ENCODE results near the gene RPL22.
A peak's percentile ranks its signal among the peaks of the same experiment; 100 is the strongest.

The RPL22 gene

DNA sequence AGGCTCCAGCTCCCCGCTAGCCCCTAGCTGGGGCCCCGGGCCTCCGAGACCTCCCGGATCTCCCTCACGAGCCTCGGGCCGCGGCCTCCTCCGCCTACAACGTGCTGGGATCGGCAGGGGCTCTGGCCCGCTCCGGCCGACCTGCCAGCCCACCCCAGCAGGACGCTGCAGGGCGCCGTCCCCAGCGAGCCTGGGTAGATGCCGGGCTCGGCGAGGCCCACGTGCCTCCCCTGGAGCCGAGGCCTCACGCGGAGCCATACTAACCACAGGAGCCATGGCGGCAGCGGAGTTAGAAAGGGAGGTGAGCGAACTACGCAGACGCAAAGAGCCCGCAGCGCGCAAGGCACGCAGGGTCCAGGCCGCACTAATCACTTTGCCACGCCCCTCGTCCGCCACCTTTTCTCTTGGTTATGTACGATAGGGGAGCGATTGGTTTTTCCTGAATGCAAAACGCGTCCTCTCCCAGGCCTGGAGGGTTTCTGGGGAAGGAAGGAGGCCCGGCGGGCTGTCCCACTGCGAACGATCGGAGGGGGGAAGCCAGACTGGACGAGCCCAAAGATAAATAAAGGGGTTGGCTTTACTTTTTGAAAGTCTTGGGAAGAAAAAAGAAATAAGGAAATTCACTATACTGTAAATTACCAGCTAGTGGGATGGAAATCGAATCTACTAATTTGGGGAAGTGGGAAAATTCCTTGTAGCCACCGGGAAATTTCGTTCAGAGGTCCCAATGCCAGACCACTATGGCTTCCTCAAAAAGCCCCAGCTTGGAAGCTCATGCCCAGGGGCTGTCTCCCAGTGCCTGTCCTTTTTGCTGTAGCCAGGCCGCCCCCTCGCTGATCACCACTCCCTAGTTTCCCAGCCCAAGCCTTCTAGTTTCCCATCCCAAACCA is at the start of gene RPL22:
Gene RPL22 (minus strand): TSS at position 298 of the 890 bp plus-strand sequence. CDS start 22 bp downstream, at position 276.
- DNase-seq (ENCODE audit: low read depth in 2 of 2) = peak; percentile 97

DNA sequence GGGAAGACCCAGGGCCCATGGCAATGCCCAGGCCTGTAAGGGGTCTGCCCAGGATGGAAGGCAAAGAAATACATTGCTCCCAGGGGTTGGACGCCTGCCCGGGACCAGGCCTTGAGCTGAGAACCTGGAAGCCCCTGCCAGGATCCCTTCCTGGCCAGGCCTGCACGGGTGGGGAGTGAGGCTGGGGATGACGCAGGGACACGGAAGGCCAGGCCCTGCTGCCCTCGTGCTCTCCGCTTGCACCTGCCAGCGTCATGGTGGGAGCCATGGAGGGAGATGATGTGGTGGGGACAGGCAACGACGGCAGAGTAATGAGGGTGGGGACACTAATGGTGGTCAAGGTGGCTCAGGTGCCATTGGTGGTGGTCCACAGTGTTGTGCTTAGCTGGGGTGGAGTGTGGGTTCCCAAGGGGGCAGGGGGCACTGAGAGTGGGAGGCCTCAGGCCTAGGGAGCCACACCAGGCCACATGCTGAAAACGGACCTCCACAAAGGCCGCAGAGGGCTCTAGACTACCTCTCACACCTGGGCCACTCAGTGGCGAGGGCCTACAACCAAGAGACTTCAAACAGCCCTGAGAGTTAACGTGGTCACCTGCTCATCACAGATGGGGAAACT is 48.9 kb upstream of the RPL22 start:
- DNase-seq (ENCODE audit: low read depth in 2 of 2) = no peak

DNA sequence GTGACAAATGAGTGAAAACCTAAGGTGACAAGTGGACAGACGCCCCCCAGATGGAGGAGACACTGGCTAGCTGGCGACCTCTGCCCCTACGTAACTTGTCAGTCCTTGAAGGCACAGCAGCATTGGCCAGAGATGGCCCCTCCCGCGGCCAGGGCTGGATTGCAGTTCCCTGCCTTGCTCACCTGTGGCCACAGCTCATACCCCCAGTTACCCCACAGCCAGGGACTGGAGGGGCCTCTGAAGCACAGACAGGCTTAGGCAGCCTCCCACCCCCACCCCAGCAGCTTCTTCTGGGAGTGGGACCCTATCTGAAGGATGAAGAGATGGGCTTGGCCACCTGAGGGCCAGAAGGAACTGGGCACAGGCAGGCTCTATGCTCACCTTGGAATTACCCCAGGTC is 48.3 kb upstream of the RPL22 start:
- no peak for DNase-seq (ENCODE audit: low read depth in 2 of 2)

DNA sequence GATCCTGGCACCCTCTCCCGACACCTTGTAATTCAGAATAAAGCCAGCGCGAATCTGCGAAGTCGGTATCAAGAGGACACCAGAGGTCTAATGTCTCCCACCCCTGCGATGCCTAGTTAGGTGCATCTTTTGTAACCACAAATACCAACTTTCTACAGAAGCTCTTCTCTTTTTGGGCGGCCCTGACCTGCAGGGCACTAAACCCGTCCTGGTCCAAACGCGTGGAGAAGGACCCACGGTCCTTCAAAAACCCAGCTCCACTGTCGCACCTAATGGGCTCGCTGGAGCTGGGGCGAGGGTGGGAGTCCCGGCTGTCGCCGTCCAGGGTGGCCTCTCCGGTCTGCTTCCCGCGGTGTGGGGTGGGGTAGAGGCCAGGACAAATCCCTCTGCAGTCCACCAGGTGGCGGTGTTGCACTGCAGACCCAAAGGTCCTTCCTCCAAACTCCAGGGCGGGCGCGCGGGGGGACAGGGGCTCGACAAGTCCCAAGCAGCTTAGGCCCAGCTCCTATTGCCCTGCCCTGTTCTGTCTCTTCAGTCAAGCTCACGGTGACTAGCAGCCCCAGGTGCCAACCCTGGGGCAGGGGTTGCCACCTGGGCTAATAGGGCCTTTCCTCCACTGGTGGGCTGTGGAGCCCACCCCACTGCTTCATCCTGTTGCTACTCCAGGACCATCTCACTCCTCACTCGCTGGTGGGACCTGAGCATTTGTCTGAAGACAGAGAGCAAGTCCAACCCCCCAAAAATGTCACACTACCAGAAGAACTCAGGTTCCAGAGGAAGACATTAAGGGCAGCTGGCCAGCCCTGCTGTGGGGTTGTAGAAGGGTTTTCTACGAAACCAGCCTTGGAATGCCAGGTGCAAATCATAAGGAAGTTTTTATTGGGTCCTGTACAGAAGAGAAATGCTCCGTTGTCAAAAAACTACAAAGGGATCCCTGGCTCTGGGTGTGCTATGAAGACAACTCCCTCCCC is 47.4 kb upstream of the RPL22 start:
- DNase-seq (ENCODE audit: low read depth in 2 of 2) = peak; percentile 60 to 62

DNA sequence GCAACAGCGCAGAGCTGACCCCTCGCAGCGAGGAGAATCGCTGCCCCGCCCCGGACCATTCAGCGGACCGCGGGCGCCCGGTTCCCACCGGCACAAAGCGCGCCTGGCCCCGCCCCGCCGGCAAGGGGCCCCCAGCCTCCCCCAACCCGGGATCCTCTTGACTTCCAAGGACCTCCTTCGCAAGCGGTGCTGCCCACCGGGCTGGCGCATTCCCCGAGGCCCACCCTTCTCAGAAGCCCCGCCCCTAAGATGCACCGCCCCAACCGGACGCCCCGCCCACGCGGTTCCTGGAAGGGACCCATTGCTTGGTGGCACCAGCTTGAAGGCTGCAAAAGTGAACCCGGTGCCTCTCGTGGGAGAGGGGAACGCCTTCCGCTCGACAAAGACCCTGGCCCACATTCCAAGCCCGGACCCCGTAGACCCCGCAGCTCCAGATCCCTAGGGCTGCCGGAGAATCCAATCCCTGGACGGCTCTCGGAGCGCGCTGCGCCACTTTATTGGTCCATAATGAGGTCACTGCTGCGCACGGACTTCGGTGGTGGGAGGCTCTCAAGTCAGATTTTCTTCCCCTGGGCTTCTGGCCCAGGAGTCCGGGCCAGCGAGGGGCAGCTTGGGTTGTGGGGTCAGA is 46.6 kb upstream of the RPL22 start:
- peak; percentile 44 to 54 for DNase-seq (ENCODE audit: low read depth in 2 of 2)

DNA sequence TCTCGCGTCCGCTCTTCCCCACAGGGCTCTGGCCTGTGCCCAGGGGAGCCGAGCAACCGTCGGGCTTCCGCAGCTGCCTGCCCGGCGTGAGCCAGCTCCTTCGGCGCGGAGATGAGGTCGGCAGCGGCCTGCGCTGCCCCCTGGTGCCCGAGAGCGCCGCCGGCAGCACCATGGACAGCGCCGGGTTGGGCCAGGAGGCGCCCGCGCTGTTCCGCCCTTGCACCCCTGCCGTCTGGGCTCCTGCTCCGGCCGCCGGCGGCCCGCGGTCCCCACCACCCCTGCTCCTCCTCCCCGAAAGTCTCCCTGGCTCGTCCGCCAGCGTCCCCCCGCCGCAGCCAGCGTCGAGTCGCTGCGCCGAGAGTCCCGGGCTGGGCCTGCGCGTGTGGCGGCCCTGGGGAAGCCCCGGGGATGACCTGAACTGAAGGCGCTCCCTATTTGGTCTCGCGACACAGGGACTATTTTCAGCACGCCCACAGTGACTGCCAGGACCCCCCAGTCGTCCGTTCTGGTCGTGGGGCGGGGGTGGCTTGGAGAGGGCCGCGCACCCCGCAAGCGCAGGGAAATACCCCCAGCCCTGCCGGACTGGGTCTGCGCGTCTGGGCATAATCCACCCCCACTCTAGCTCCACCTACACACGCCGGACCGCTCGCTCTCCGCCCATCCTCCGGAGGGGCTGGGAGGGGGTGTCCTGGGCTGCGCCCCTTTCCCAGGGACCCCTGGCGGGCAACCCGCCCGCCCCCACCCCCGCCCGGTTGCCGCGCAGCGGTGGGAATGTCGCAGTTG is 45.9 kb upstream of the RPL22 start:
- DNase-seq (ENCODE audit: low read depth in 2 of 2) = peak; percentile 66 to 67

DNA sequence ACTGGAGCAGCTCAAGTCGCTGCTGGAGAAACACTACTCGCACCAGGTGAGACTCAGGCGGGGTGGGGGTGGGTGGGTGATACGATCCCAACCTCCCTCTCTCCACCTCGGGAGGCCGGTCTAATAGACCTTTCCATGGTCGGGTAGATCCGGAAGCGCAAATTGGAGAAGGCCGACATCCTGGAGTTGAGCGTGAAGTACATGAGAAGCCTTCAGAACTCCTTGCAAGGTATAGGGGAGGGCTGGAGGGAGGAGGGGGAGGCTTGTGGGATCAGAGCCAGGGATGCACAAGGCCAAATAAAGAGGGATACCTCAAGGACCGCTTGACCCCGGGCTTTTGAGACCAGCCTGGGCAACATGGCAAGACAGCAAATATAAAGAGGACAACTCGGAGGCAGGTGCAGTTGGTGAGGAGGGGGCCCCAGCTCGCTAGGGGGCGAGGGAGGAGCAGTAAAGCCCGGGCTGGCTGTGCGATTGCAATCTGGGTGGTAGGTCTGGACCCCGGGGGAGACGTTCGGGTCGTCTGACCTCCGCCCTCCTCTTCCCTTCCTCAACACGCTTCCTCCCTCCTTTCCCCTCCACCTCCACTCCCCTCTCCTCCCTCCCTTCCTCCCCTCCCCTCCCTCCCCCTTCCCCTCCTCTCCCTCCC is 45.1 kb upstream of the RPL22 start:
- DNase-seq (ENCODE audit: low read depth in 2 of 2) = no peak

DNA sequence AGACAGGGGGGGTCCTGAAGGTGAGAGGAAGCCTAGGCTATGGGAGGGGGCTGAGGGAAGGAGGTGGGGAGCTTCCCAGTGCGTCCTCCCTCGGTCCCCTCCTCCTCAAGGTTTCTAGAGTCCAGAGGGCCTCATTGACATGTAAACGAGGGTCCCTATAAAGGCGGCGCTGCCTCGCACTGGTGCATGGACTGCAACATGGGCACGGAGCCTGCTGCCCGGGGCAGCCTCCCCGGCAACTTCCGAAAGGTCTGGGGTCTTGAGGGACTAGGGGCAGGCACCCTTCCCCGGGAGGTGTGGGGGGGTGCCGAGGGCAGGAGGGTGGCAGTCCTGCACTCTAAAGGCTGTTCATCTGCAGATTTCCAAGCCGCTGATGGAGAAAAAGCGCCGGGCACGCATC is 44.6 kb upstream of the RPL22 start, which contains the start of gene HES3:
Gene HES3 (plus strand): TSS at position 187 of the 400 bp plus-strand sequence. CDS start 187 bp downstream, at position 374.
- no peak for DNase-seq (ENCODE audit: low read depth in 2 of 2)

DNA sequence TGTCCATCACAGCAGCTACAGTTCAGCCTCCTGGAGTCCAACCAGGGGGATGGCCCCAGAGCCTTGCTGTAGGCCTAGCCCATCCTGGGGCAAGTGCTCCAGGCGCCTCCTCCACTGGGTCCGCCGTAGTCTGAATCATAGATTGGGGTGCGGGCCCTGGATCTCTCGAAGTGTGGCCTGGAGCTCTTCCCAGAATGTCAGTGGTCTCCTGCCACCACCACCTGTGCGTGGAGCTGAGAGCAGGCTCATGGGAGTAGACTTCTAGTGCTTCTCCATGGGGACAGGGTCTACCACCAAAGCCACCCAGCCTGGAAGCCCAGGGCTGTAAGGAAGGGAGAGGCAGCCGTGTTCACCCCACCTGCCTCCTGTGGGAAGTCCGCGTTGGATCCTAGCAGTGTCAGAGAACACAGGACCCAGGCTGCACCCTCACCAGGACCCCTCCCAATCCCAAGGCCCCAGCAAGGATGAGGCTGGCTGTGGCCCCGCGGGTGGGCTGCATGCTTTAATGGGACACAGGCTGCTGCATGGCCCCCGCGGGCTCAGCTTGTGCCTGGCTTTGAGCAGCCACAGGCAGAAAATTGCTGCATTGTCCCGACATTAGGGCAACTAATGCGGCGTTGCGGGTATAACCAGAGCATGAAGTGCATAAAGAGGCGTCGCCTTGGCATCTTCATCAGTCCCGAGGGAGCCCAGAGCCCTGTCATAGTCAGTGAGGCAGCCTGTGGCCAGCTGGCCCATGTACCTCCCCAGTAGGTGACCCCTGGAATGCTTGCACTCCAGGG is 43.8 kb upstream of the RPL22 start:
- no peak for DNase-seq (ENCODE audit: low read depth in 2 of 2)

DNA sequence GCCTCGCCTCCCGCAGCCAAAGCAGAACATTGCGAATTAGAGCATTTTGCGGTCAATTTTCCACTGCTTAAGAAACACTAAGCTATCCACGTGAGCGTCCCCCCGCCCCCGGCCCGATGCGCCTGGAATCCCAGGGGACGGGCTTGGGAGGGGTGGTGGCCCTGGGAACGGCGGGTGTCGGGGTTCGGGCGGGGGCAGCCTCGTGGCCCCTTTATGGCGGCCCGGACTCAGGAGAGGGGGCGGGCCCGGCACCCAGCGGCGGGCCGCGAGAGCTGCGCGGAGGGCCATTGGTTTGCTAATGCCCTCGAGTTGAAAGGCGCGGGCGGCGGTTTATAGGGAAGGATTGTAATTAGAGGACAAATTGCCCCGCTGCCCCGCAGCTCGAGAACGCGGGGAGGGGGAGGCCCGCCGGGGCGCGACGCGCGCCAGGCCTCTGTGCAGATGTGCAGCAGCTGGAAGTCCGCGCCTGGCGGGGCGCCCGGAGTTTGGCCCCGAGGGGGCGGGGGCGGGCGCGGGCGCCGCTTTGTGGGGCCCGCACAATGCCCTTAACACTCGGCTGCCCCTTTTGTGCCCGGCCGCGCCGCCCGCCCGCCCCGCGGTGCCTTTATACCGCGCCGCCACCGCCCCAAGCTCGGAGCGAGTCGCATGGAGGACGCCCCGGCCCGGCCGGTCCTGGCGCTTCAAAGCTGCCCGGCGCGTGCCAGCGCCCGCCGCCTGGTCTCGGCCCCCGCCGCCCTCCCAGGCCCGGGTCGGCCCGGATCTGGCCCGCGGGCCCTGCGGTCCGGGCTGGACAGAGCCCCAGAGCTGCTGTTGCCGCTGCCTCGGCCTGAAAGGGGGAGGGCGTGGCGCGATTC is 42.7 kb upstream of the RPL22 start:
- no peak for DNase-seq (ENCODE audit: low read depth in 2 of 2)

DNA sequence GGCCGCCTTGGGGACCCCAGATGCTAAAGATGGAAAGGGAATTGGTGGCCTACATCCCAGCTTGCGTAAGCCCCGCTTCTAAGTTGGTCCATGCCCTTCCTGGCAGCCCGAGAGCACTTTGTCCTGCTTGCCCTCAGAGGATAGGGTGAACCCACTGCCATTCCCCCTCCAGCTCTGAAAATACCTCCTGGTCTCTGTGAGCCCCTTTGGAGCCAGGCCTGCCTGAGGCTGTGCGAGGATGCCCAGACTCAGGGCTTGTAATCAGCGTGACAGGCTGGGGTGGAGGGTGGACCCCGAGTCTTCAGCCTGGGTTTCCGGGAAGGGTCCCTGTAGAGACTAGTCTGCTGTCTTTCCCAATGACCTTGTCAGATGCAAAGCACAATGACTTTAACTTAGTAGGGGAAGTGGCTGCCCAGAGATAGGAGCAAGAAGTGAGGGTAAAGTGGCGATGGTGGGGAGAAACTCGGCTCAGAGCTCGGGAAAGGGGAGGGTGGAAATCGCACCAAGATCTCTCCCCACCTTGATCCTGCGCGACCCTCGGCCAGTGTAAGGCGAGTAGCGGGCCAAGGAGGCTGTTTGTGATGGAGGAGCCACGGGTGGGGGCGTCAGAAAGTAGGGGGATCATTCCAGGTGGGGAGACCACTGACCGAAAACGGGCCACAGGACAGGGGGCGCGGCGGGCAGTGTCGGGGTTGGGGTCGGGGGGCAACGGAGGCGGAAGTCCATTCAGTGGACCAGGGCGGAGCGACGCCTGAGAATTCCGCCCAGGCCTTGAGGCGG is 41.9 kb upstream of the RPL22 start:
- no peak for DNase-seq (ENCODE audit: low read depth in 2 of 2)

DNA sequence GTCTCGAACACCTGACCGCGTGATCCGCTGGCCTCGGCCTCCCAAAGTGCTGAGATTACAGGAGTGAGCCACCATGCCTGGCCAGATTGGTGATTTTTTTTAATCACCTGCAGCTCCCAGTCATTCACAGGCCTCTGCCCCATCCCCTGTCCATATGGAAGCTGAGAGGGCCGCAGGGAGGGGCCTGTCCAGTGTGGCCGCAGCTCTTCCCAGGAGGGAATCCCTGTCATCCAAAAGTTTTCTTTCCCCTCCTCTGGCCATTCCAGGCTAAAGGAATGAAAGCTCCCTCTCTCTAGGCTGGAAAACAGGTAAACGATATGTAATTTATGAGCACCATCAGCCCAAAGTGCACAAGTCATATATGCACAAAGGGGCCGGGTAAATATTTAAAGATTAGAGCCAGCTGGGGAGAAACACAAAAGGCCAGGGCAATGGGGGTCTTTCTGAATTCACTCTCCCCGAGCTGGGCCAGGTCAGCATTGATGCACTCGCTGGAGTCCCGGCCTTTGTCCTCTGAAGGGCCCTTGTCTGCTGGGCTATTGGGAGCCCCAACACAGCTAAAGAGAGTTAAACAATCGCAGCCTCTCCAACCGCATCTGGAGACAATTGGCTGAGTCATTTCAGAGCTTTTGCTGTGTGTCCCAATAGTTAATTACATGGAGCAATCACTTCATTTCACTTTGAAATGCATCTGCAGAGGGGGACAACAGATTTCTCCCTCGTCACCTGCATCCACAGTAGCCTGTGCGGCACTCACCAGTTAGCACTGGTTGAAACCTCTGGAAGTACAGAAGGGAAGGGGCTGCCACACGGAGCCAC is 40.8 kb upstream of the RPL22 start:
- no peak for DNase-seq (ENCODE audit: low read depth in 2 of 2)

DNA sequence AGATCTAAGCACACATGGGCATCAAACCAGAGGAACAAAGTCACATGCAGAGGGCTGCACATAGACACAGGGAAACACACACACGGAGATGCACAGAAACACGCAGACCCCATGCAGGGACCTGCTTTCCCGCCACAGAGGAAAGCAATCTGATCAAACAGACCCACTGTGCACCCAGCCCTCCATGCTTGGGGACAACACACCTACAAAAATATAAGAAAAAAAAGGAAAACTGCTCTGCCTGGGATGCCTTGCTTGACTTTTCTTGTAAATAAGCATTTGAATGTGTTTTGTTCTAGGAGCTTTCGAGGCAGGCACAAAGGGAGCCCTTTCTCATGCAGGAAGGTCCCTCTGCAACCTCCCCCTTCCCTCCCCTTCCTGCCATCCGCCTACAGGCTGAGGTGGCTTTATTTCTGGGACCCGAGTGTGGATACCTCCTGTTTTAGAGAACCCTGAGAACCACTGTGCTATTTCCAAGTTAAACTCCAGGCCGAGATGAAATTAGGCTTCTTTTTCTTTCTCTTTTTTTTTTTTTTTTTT is 39.9 kb upstream of the RPL22 start:
- DNase-seq (ENCODE audit: low read depth in 2 of 2) = no peak

DNA sequence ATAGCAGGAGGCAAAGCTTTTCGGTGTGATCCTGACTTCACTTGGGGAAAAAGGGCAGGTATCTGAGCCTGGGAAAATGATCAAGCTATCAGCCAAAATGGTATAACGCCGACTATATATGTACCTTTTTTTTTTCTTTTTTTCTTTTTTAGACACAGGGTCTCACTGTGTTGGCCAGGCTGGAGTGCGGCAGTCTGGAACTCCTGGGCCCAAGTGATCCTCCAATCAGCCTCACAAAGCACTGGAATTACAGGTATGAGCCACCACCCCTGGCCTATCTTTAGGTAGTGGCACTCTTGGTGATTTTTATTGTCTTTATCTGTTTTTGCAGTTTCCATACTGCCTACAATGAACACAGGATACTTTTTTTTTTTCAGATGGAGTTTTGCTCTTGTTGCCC is 37.7 kb upstream of the RPL22 start:
- no peak for DNase-seq (ENCODE audit: low read depth in 2 of 2)

DNA sequence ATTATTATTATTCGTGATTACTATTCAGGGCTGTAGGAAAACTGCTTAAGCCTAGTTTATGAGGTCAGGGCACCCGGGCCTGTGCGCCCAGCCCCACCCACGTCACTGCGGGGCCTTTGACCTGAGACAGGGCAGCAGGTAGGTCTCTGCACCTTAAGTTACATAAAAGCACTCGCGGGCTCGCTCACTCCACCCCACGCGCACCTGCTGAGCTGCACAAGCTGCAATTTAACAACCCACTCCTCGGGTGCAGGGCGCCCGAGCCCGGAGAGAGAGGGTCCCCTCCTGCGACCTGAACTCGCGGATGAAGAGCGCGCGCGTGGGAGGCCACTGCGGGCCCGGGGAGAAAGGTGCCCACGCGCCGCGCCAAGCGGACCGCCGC is 35.9 kb upstream of the RPL22 start:
- DNase-seq (ENCODE audit: low read depth in 2 of 2) = no peak

DNA sequence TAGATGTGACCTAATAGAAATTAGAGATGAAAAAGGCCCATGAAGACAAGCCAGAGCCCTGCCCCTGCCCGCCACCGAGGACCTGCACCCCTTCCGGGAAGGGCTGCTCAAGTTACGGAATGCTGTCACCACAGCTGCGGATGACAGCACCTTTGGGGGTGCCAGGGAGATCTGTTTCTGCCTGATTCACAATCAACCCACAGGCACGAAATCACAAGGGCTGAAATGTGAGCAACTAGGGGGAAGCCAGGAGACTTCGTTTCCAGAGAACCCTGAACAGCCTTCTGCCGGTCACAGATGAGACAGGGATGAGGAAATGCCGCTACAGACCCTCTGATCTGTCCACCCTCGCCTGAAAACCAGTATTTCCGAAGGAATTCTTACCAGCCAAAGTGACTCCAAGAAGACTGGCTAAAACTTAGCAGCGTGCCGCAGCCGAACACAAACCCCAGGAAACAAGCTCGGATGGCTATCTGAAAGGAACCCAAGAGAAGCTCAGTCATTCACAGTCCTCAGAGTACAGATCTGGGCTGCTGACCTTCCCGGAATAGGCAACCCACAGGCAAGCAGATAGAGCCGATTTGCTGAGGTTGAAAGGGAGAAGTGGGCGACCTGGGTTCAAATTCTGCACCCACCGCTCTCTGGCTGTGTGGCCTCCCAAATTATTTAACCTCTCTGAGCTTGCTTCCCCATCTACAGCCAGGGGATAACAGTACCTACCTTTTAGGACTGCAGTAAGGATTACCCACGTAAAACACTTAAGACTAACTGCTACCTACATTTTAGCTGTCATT is 35.3 kb upstream of the RPL22 start:
- no peak for DNase-seq (ENCODE audit: low read depth in 2 of 2)
